ENCODE data around the gene OSBPL3.

OSBPL3 gene

DNA sequence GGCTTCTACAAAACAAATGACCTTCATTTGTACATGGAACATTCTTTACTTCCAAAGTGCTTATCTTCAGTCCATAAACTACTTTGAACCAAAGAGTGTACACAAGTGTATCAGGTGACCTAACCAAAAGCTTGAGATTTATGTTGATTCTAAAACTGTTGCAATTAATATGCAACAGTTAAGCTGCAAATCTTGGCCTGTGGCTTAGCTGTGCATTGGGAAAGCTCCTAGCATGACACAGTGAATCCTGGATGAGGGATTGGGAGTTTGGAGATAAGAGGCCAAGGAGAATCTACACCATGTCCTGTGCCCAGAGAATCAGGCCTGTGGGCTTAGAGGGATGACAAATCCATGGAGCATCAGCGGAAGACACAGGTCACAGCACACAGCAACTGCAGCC lies 117.5 kb downstream of the OSBPL3 start:
- Histone ChIP-seq H3K9ac (ENCODE audit: low read length in 2 of 2) (no peak overlapping the region), H3K27ac (ENCODE audit: low read length) (no peak overlapping the region), H3K36me3 (ENCODE audit: control insufficient read depth in 2 of 2, insufficient read depth in 2 of 2, low read length in 2 of 2) (no peaks in the 10 kb centered on the region), H3K4me3 (ENCODE audit: low read length in 2 of 2) (no peak overlapping the region), H3K27me3 (ENCODE audit: control insufficient read depth in 1 of 2, insufficient read depth in 2 of 2, low read length in 2 of 2) (no peaks in the 10 kb centered on the region), H3K4me1 (ENCODE audit: control insufficient read depth, insufficient read depth, low read length) (no peaks in the 10 kb centered on the region), H3K9me3 (ENCODE audit: control insufficient read depth in 2 of 2, low read length in 2 of 2) (no peaks in the 10 kb centered on the region)

DNA sequence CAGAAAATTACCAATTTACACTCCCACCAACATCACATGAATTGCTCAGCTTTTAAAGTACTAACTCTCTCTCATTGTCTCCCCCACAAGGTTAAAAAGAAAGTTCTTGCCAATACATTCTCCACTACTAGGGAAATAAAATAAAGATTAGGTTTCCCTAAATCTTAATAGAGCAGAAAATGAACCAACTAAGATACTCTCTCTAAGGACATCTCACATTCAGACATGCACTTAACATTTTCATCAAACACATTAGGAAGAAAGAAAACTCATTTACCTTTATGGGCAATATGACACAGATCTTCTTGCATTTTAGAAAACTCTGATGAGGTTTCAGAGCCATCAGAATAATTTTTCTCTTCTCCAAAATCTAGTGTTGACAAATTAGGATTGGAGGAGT lies 118.6 kb downstream of the OSBPL3 start:
- Histone ChIP-seq H3K9ac (ENCODE audit: low read length in 2 of 2) (no peak overlapping the region), H3K27me3 (ENCODE audit: control insufficient read depth in 1 of 2, insufficient read depth in 2 of 2, low read length in 2 of 2) (no peaks in the 10 kb centered on the region), H3K4me3 (ENCODE audit: low read length in 2 of 2) (no peak overlapping the region), H3K27ac (ENCODE audit: low read length) (no peak overlapping the region), H3K36me3 (ENCODE audit: control insufficient read depth in 2 of 2, insufficient read depth in 2 of 2, low read length in 2 of 2) (no peaks in the 10 kb centered on the region), H3K4me1 (ENCODE audit: control insufficient read depth, insufficient read depth, low read length) (no peaks in the 10 kb centered on the region), H3K9me3 (ENCODE audit: control insufficient read depth in 2 of 2, low read length in 2 of 2) (no peaks in the 10 kb centered on the region)

DNA sequence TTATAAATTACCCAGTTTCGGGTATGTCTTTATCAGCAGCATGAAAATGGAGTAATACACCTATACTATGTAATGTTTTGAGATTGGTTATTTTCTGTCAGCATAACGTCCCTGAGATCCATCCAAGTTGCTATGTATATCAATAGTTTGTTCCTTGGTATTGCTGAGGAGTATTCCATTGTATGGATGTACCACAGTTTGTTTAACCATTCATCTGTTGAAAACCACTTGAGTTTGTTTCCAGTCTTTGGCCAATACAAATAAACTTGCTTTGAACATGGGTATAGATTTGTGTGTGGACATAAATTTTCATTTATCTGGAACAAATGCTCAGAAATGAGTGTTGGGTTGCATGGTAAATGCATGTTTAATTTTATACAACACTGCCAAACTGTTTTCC lies 119.4 kb downstream of the OSBPL3 start:
- Histone ChIP-seq H3K27me3 (ENCODE audit: control insufficient read depth in 1 of 2, insufficient read depth in 2 of 2, low read length in 2 of 2) (no peaks in the 10 kb centered on the region), H3K9me3 (ENCODE audit: control insufficient read depth in 2 of 2, low read length in 2 of 2) (no peaks in the 10 kb centered on the region), H3K4me1 (ENCODE audit: control insufficient read depth, insufficient read depth, low read length) (no peaks in the 10 kb centered on the region), H3K27ac (ENCODE audit: low read length) (no peak overlapping the region), H3K36me3 (ENCODE audit: control insufficient read depth in 2 of 2, insufficient read depth in 2 of 2, low read length in 2 of 2) (no peaks in the 10 kb centered on the region), H3K9ac (ENCODE audit: low read length in 2 of 2) (no peak overlapping the region), H3K4me3 (ENCODE audit: low read length in 2 of 2) (no peak overlapping the region)

DNA sequence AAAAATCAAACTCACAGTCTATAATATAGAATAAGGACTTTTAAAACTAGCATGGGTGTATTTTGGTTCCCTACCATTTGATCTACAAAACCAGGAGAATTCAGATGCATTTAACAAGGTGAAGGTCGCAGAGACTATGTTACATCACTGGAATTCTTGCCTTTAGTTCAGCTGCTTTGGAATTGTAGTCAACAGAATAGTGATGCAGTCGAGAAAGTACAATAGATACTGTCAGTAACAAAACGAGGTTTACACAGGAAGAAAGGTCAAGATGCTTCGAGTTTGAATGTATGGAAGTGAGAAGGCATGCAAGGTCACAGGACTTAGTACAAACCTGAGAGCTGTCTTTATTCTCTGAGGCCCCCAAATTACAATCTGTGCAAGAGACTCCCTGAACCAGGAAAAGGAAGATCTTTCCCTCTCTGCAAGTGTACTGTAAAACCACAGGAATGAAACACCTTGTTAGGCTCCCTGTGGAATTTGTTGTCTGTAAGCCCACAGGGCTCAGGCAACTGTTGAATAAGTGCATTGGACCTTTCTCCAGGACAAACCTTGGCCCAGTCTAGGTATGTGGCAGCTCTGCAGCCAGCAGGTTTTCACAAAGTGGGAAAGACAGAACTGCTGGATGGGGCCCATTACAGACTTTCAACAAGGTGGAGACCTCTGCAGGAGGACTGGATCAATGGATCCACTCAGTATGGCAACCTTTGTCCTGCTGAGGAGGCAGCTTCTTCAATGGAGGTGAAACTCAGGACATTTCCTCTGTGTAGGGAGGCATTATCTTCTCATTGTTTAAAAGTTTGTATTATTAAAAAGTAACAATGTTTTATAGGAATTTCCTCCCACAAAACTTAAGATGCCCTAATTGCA lies 121.6 kb downstream of the OSBPL3 start:
- Histone ChIP-seq H3K36me3 (ENCODE audit: control insufficient read depth in 2 of 2, insufficient read depth in 2 of 2, low read length in 2 of 2) (no peaks in the 10 kb centered on the region), H3K9ac (ENCODE audit: low read length in 2 of 2) (no peak overlapping the region), H3K4me3 (ENCODE audit: low read length in 2 of 2) (no peak overlapping the region), H3K27me3 (ENCODE audit: control insufficient read depth in 1 of 2, insufficient read depth in 2 of 2, low read length in 2 of 2) (no peaks in the 10 kb centered on the region), H3K4me1 (ENCODE audit: control insufficient read depth, insufficient read depth, low read length) (no peaks in the 10 kb centered on the region), H3K9me3 (ENCODE audit: control insufficient read depth in 2 of 2, low read length in 2 of 2) (no peaks in the 10 kb centered on the region), H3K27ac (ENCODE audit: low read length) (no peak overlapping the region)

DNA sequence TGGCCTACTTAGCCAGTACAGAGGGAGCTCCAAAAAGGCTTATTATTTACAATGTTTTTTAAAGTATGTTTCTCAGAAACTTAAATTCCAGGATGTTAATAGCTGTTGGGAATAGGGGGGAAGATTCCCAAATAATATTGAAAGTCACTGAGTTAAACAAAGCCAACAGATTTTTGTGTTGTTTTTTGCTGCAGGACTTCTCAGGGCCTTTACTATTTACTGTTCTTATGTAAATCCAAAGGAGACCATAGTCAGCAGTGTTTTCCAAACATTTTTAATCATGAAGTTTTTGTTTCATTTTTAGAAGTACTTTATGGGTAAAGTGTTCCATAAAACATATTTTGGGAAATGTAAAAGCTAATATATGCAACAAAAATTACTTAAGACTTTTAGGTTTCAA lies 122.4 kb downstream of the OSBPL3 start:
- H3K9me3 ChIP-seq (ENCODE audit: control insufficient read depth in 2 of 2, low read length in 2 of 2), result no peaks in the 10 kb centered on the region
- no peak overlapping the region for H3K27ac ChIP-seq (ENCODE audit: low read length)
- H3K27me3 ChIP-seq (ENCODE audit: control insufficient read depth in 1 of 2, insufficient read depth in 2 of 2, low read length in 2 of 2), result no peaks in the 10 kb centered on the region
- no peak overlapping the region for H3K9ac ChIP-seq (ENCODE audit: low read length in 2 of 2)
- no peaks in the 10 kb centered on the region for H3K4me1 ChIP-seq (ENCODE audit: control insufficient read depth, insufficient read depth, low read length)
- H3K36me3 ChIP-seq (ENCODE audit: control insufficient read depth in 2 of 2, insufficient read depth in 2 of 2, low read length in 2 of 2), result no peaks in the 10 kb centered on the region
- H3K4me3 ChIP-seq (ENCODE audit: low read length in 2 of 2), result no peak overlapping the region

DNA sequence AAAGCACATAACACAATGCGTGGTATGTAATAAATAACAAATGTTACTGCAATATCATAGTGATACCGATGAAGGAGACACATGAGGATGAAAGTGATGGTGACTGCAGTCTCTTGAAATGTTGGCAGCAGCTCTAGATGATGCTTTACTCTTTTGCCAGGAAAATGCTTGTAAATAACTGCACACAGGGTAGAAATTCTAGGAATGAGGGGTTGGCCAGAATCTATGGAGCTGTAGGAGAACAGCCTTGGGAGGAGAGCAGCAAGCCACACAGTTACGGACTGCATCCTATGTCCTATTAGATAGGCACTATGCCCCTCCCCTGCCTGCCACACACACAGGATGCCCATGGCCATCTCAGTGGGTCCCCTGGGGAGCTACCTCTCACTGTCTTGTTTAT lies 125.1 kb downstream of the OSBPL3 start:
- Histone ChIP-seq H3K9me3 (ENCODE audit: control insufficient read depth in 2 of 2, low read length in 2 of 2) (no peaks in the 10 kb centered on the region), H3K27ac (ENCODE audit: low read length) (no peak overlapping the region), H3K4me3 (ENCODE audit: low read length in 2 of 2) (no peak overlapping the region)

DNA sequence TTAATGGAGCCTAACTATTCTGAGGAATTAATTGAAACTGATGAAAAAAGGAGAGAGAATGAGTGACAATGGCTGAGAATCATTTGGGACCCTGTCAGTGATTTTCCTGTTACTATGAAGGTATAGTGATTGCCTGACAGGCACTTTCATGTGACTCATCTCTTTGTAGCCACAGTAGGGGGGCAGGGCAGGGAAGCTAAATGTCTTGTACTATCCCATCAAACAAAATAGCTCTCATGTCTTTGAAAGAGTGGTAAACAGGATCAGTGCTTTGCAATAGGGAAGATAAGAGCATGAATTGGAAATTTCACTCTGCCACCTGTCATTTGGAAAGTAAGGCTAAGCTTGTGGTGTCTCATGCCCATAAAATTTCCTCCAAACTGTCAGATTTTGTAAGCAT lies 128.2 kb downstream of the OSBPL3 start:
- Histone ChIP-seq H3K27ac (ENCODE audit: low read length) (no peak overlapping the region), H3K4me3 (ENCODE audit: low read length in 2 of 2) (no peak overlapping the region), H3K36me3 (ENCODE audit: control insufficient read depth in 2 of 2, insufficient read depth in 2 of 2, low read length in 2 of 2) (no peaks in the 10 kb centered on the region), H3K9me3 (ENCODE audit: control insufficient read depth in 2 of 2, low read length in 2 of 2) (no peaks in the 10 kb centered on the region), H3K9ac (ENCODE audit: low read length in 2 of 2) (no peak overlapping the region), H3K4me1 (ENCODE audit: control insufficient read depth, insufficient read depth, low read length) (no peaks in the 10 kb centered on the region), H3K27me3 (ENCODE audit: control insufficient read depth in 1 of 2, insufficient read depth in 2 of 2, low read length in 2 of 2) (no peaks in the 10 kb centered on the region)

More for the DNA sequence above, 125.1 kb downstream of the OSBPL3 start:
- Histone ChIP-seq H3K9ac (ENCODE audit: low read length in 2 of 2) (no peak overlapping the region), H3K36me3 (ENCODE audit: control insufficient read depth in 2 of 2, insufficient read depth in 2 of 2, low read length in 2 of 2) (no peaks in the 10 kb centered on the region), H3K4me1 (ENCODE audit: control insufficient read depth, insufficient read depth, low read length) (no peaks in the 10 kb centered on the region), H3K27me3 (ENCODE audit: control insufficient read depth in 1 of 2, insufficient read depth in 2 of 2, low read length in 2 of 2) (no peaks in the 10 kb centered on the region)

DNA sequence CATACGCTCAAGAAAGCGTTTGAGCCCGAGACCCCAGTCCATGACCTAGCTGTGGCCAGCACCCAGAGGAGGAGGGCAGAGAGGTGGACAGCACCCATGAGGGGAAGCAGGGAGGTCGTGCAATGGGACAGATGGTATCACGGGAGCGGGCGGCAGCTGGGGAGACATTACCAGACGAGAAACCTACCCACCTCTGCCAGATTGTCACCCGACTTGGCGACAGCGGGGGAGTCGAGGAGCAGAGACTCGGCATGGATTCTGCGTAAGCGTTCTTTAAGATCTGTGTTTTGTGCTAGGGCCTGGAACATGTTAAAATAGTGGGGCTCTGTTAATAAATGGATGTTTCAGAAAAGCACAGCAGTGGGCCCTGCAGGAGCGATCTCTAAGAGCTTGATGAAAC lies 131.1 kb downstream of the OSBPL3 start:
- Histone ChIP-seq H3K9ac (ENCODE audit: low read length in 2 of 2) (no peak overlapping the region), H3K27me3 (ENCODE audit: control insufficient read depth in 1 of 2, insufficient read depth in 2 of 2, low read length in 2 of 2) (no peaks in the 10 kb centered on the region), H3K9me3 (ENCODE audit: control insufficient read depth in 2 of 2, low read length in 2 of 2) (no peaks in the 10 kb centered on the region), H3K27ac (ENCODE audit: low read length) (no peak overlapping the region), H3K36me3 (ENCODE audit: control insufficient read depth in 2 of 2, insufficient read depth in 2 of 2, low read length in 2 of 2) (no peaks in the 10 kb centered on the region), H3K4me1 (ENCODE audit: control insufficient read depth, insufficient read depth, low read length) (no peaks in the 10 kb centered on the region), H3K4me3 (ENCODE audit: low read length in 2 of 2) (no peak overlapping the region)

DNA sequence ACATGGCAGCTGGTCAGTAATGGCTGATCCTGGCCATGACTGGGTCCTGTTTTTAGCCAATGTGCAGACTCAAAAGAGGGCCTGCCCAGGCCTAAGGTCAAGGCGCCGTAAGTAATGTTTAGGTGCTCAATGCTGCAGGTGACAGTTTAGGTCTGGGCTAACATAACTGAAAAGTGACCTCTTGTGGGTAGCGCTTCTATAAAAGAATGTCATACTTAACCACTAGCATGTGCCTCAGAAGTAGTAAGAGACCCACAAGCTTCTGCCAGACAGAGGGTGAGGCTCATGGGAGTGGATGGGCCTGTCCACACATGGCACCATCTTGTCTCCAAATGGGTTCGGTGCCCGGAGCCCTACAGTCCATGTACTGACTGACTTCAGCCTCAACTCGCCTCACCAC lies 132.2 kb downstream of the OSBPL3 start:
- Histone ChIP-seq H3K9me3 (ENCODE audit: control insufficient read depth in 2 of 2, low read length in 2 of 2) (no peaks in the 10 kb centered on the region), H3K27ac (ENCODE audit: low read length) (no peak overlapping the region), H3K27me3 (ENCODE audit: control insufficient read depth in 1 of 2, insufficient read depth in 2 of 2, low read length in 2 of 2) (no peaks in the 10 kb centered on the region), H3K4me3 (ENCODE audit: low read length in 2 of 2) (no peak overlapping the region), H3K4me1 (ENCODE audit: control insufficient read depth, insufficient read depth, low read length) (no peaks in the 10 kb centered on the region), H3K9ac (ENCODE audit: low read length in 2 of 2) (no peak overlapping the region), H3K36me3 (ENCODE audit: control insufficient read depth in 2 of 2, insufficient read depth in 2 of 2, low read length in 2 of 2) (no peaks in the 10 kb centered on the region)

DNA sequence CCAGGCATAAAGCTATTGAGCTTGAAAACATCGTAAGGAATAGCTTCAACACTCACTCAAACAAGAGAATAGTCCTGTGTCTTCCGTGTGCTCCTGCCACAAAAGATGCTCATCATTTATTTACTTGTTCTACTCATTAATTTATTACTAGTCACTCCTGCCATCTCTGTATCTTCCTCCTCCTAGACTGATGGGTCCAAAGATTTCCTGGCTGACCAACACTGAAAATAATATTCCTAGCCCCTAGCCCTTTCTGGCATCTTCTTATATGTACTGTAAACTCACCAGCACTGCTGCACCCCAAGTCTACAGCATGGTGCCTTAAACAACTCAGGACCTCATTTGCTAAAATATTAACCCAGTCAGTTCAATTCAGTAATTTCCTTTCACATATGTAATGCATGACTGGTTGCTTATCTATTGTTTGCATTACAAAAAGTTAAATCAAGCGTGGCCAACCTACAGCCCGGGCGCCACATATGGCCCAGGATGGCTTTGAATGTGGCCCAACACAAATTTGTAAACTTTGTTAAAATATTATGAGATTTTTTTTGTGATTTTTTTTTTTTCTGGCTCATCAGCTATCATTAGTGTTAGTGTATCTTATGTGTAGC lies 136.1 kb downstream of the OSBPL3 start:
- H3K36me3 ChIP-seq (ENCODE audit: control insufficient read depth in 2 of 2, insufficient read depth in 2 of 2, low read length in 2 of 2), result no peaks in the 10 kb centered on the region
- H3K9ac ChIP-seq (ENCODE audit: low read length in 2 of 2), result no peak overlapping the region
- no peak overlapping the region for H3K4me3 ChIP-seq (ENCODE audit: low read length in 2 of 2)
- H3K27ac ChIP-seq (ENCODE audit: low read length), result no peak overlapping the region
- H3K9me3 ChIP-seq (ENCODE audit: control insufficient read depth in 2 of 2, low read length in 2 of 2), result no peaks in the 10 kb centered on the region
- no peaks in the 10 kb centered on the region for H3K27me3 ChIP-seq (ENCODE audit: control insufficient read depth in 1 of 2, insufficient read depth in 2 of 2, low read length in 2 of 2)
- no peaks in the 10 kb centered on the region for H3K4me1 ChIP-seq (ENCODE audit: control insufficient read depth, insufficient read depth, low read length)

Data from stomach smooth muscle (tissue), 2 donors.